Activated CD4-positive, alpha-beta T cell treated with anti-CD3 and anti-CD28 coated beads, Interleukin-2, amount 50 U/mL, for 16 hours (primary cell): Measurements from ENCODE around the gene SUPT20HL2.
"Not testable (repeated sequence)": the region's sequence is repeated elsewhere in the genome, so short reads cannot be mapped to it uniquely, and the experiment has no call there.

Source experiments
- DNase-seq: peaks from one replicate; pipeline ENCODE4 v3.0.0-alpha.2; 2020

Gene SUPT20HL2

GRCh38 chrX:24314019-24314635, at the start of gene SUPT20HL2:
Gene SUPT20HL2, minus strand, starts transcription at chrX:24314069. Its CDS starts 754 bp downstream, at chrX:24313315.
- DNase-seq, result no peak

- not testable (repeated sequence) for DNase-seq
Measured at GRCh38 chrX:24362089-24362745, 48.3 kb upstream of the SUPT20HL2 start.

GRCh38 chrX:24360272-24360671, 46.4 kb upstream of the SUPT20HL2 start, which contains the start of gene SUPT20HL1:
Gene SUPT20HL1, plus strand, starts transcription at chrX:24360639. Its CDS starts 2,122 bp downstream, at chrX:24362761.
- no peak for DNase-seq

DNA sequence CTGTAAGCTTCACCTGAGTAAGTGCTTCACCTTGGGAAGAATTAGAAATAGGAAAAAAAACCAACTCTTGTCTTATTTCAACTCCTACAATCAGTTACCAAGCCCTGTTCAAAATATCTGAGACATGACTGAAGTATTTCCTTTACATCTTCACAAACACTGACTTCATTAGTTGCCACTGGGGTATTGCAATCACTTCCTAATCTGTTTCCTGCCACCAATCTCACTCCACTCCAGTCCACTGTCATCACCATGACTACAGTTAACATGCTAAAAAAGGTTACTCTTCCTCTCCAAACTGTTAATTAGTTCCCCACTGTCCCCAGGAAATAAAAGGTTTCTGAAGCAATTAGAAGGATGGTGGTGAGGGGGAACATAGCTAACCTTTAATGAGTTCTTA, 43.2 kb upstream of the SUPT20HL2 start:
- no peak for DNase-seq

DNA sequence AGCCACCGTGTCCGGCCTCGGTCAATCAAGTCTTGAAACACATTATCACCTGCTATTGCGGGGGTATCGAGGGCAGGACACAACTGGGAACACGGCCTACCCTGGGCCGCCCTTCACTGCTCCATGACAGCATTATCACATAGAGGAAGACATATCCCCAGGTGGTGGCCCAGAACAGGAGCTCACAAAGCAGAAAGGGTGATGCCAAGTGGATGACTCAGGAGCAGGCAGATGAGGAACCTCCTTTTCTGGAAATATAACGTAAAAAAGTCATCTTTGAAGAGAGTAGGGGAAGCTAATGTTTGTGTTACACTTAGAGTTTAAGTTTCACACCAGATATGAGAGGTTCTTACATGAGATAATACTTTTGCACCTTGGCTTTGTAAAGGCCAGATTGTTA, 41.2 kb upstream of the SUPT20HL2 start:
- no peak for DNase-seq

- no peak for DNase-seq
Measured at GRCh38 chrX:24350217-24350616, 36.3 kb upstream of the SUPT20HL2 start.

- no peak for DNase-seq
Measured at GRCh38 chrX:24347881-24348280, 34.0 kb upstream of the SUPT20HL2 start.

DNA sequence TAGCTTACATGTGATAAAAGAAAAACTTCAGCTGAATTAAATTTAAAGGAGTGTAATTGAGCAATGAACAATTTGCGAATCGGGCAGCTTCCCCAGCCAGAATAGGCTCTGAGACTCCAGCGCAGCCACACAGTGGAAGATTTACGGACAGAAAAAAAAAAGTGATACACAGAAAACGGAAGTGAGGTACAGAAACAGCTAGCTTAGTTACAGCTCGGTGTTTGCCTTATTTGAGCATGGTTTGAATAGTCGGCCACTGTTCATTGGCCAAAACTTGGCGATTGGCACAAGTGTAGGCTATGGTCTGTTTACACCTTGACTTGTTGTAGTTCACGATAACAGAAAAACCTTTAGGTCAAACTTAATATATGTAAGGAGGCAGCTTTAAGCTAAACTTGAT, 29.9 kb upstream of the SUPT20HL2 start:
- peak; percentile 13 for DNase-seq

- no peak for DNase-seq
Measured at GRCh38 chrX:24341795-24342194, 27.9 kb upstream of the SUPT20HL2 start.

DNA sequence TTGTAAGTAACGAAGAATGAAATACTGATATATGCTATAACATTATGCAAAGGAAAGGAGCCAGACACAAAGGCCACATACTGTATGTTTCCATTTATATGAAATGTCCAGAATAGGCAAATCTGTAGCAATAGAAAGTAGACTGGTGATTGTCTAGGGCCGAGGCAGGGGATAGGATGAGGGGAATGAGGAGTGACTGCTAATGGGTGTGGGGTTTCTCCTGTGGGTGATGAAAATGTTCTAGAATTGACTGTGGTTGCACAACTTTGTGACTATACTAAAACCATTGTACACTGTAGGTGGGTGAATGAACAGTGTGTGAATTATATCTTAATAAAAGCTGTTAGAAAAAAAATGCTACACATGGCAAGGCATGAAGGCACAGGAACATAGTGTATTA, 26.6 kb upstream of the SUPT20HL2 start:
- DNase-seq, result no peak

GRCh38 chrX:24339911-24340310, 26.0 kb upstream of the SUPT20HL2 start:
- DNase-seq, result no peak

DNA sequence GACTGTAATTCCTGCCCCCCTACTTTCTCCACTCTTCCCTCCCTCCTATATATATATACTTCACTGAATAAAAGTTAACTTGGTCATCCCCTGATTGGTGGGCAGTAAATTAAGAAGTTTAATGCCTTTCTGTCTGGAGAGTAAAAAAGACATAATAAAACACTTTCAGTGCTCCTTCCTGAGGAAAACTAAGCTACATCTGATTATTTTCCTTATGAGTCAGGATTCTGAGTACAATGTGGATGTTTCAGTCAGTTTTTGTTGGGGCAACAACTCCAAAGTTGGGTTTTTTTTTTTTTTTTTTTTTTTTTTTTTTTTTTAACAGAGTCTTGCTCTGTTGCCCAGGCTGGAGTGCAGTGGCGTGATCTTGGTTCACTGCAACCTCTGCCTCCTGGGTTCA, 22.0 kb upstream of the SUPT20HL2 start:
- no peak for DNase-seq

GRCh38 chrX:24334461-24334860, 20.6 kb upstream of the SUPT20HL2 start:
- DNase-seq, result no peak

DNA sequence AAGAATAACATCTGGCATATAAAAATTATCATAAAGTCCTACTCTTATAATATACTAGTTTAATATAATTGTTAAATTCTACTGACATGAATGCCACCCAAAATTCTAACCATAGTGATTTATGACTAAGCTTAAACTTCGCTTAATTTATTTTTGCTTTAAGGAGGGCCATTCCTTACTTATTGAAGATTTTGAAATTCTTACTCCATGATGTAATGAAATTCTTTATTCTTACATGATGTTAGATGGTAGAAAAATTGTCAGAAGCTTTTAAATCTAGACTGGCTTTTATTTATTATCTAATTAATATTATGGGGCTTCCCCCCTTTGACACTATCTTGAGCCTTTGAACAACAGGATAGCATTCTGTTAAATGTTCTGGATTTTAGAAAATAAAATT, 19.5 kb upstream of the SUPT20HL2 start:
- DNase-seq, result no peak

DNA sequence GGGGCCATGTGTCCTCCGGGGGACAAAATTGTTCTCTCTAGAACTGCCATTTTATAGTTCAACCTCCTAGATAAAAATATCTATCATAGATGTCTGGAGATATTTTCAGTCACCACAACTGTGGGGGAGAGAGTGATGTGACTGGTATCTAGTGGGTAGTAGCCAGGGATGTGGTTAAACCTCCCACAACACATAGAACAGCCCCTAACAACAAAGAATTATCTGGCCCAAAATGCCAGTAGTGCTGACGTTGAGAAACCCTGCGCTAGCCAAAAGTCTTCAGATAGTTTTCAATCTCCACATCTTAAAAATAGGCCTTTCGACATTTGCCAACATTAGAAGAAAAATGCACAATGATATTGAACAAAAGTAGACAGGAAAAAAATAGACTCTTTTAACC, 19.0 kb upstream of the SUPT20HL2 start:
- DNase-seq, result no peak

GRCh38 chrX:24325231-24325630, 11.4 kb upstream of the SUPT20HL2 start:
- DNase-seq, result no peak

- no peak for DNase-seq
Measured at GRCh38 chrX:24321741-24322395, 8.0 kb upstream of the SUPT20HL2 start.

DNA sequence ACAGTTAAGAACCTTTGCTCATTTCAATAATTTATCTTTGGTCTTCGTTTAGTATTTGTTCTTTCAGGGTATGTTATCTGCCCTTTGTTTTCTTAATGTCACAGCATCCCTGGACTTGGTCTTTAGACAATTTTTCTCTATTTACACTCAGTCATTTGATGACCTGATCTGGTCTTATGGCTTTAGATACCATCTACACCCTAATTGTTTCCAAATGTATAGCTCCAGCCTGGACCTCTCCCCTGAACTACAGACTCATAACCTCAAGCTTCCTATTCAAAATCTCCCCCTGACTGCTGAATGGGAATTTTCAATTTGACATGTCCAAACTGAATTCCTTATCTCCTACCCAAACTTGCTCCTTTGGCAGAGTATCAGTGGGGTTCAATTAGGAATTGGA, 3.7 kb upstream of the SUPT20HL2 start:
- no peak for DNase-seq

GRCh38 chrX:24316111-24316510, 2.2 kb upstream of the SUPT20HL2 start:
- DNase-seq, result no peak

GRCh38 chrX:24312249-24312607, 1.6 kb downstream of the SUPT20HL2 start:
- not testable (repeated sequence) for DNase-seq

DNA sequence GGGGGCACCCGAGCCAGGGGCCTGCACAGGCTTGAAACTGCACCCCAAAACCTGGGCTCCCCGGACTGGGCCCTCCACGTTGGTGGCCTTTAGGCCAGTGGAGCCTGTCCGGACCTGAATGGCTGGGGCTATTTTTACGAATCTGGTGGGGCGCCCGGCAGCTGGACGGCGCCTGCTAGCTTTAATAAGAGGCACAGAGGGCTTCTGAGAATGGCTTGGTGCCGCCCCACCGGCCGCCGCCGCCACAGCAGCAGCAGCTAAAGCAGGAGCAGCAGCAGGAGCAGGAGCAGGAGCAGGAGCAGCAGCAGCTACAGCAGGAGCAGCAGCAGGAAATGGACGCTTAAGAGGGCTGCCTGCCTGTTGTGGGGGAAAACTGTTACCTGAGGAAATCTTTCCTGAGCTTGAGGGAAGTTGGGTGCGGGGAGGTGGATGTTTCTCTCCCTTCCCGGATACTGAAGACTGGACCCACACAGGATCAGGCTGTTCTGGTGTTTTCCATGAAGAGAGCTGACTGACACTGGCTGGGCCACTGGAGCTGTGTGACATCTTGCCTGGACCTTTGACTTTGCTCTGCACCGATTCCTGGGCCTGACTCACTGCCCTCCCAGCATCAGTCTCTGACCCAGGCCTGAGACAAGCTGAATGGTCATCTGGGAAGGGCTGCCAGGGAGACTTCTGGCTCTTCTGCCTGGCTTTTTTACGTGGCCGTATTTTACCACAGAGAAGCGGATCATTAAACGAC, 2.2 kb downstream of the SUPT20HL2 start:
- DNase-seq, result not testable (repeated sequence)

DNA sequence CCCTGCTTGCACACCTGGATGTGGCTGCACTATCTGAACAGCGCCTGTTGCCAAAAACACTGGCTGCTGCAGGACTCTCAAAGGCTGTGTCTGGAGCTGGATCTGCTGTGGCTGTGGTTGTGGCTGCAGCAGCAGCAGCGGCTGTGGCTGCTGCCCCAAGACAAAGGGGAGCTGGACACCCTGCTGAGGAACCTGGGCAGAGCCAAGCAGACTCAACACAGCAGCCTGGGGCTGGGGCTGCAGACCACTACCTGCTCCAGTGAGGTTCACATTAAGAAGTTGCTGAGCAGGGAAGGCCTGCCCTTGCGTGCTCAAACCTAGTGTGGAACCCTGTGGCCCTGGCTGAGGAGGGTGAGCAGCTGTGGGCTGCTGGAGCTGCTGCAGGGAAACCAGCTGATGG, 3.0 kb downstream of the SUPT20HL2 start:
- not testable (repeated sequence) for DNase-seq

- not testable (repeated sequence) for DNase-seq
Measured at GRCh38 chrX:24309580-24310374, 4.1 kb downstream of the SUPT20HL2 start.
